OCI-LY3 (cell line): Measurements from ENCODE around the gene NDUFA7.

Experiments used
- H2AFZ ChIP-seq: fragments of 200-600, 300-600 bp; shearing (Covaris generic); 2 replicates; pipeline ENCODE4 v1.6.0; 2014; ENCODE audit warnings: antibody characterized with exemption, low read depth, low read length
- H3K27ac ChIP-seq: fragments of 200-600, 300-600 bp; sonication (generic); 2 replicates; pipeline ENCODE4 v1.5.1; 2014; ENCODE audit warnings: mild to moderate bottlenecking, low read length, moderate library complexity, mixed read lengths
- H3K27me3 ChIP-seq: fragments of 200-600, 300-600 bp; sonication (generic); 2 replicates; pipeline ENCODE4 v1.6.1; 2014; ENCODE audit warnings: low read depth, low read length, mixed read lengths
- H3K36me3 ChIP-seq: fragments of 200-600, 300-600 bp; sonication (generic); replicated peaks from 2 replicates; pipeline ENCODE3; 2014; ENCODE audit warnings: low read depth, low read length, mixed read lengths
- H3K4me1 ChIP-seq: fragments of 300-600, 200-600 bp; sonication (generic); 2 replicates; pipeline ENCODE4 v1.6.1; 2014; ENCODE audit warnings: low read length, mixed read lengths
- H3K4me2 ChIP-seq: fragments of 200-600, 300-600 bp; sonication (generic); 2 replicates; pipeline ENCODE4 v1.6.1; 2014; ENCODE audit warnings: low read length, mixed read lengths
- H3K4me3 ChIP-seq: fragments of 300-600, 200-600 bp; sonication (generic); 2 replicates; pipeline ENCODE4 v1.5.1; 2014; ENCODE audit warnings: antibody characterized with exemption, mild to moderate bottlenecking, low read length, moderate library complexity
- H3K79me2 ChIP-seq: fragments of 300-600, 200-600 bp; shearing (Covaris generic); 2 replicates; pipeline ENCODE4 v1.6.1; 2014; ENCODE audit warnings: mild to moderate bottlenecking, low read length, mixed read lengths
- H3K9ac ChIP-seq: fragments of 300-600, 200-600 bp; shearing (Covaris generic); 2 replicates; pipeline ENCODE4 v1.6.0; 2014; ENCODE audit warnings: mild to moderate bottlenecking, low read length, moderate library complexity
- H3K9me3 ChIP-seq: fragments of 200-600, 300-600 bp; shearing (Covaris generic); 2 replicates; pipeline ENCODE4 v1.6.1; 2014; ENCODE audit warnings: low read length, mixed read lengths; ENCODE audit not compliant: insufficient read depth
- H4K20me1 ChIP-seq: fragments of 200-600, 300-600 bp; sonication (generic); 2 replicates; pipeline ENCODE4 v1.6.1; 2016; ENCODE audit warnings: low read length, mixed read lengths; ENCODE audit not compliant: insufficient read depth
- CTCF ChIP-seq: fragments of 200-600, 300-600 bp; sonication (generic); IDR thresholded peaks from 2 replicates; pipeline ENCODE4 v1.5.1; 2014; ENCODE audit warnings: antibody characterized with exemption, low read length, low read depth
- EZH2phosphoT487 ChIP-seq: fragments of 200-600 bp; shearing (Covaris generic); IDR thresholded peaks from 2 replicates; pipeline ENCODE4 v1.6.1; 2018; ENCODE audit warnings: antibody characterized with exemption, mixed run types, low read depth

The NDUFA7 gene

GRCh38 chr19:8366961-8367326, 45.8 kb upstream of the NDUFA7 start:
- H3K4me3 ChIP-seq = no peak overlapping the region
- no peak overlapping the region for H3K9ac ChIP-seq
- H3K27me3 ChIP-seq = no peaks in the 10 kb centered on the region
- no peaks in the 10 kb centered on the region for H4K20me1 ChIP-seq
- H3K36me3 ChIP-seq = no peaks in the 10 kb centered on the region
- H3K79me2 ChIP-seq = no peaks in the 10 kb centered on the region
- no peak overlapping the region for H3K4me2 ChIP-seq
- H3K27ac ChIP-seq = no peak overlapping the region
- H3K9me3 ChIP-seq = no peaks in the 10 kb centered on the region
- TF ChIP-seq CTCF (no peak), EZH2phosphoT487 (no peak)
- no peaks in the 10 kb centered on the region for H3K4me1 ChIP-seq
- no peak overlapping the region for H2AFZ ChIP-seq

- Histone ChIP-seq H3K27me3 (no peaks in the 10 kb centered on the region), H3K27ac (no peak overlapping the region), H3K9ac (no peak overlapping the region), H3K9me3 (no peaks in the 10 kb centered on the region), H3K4me1 (no peaks in the 10 kb centered on the region), H3K4me2 (no peak overlapping the region), H3K4me3 (no peak overlapping the region), H4K20me1 (no peaks in the 10 kb centered on the region), H2AFZ (no peak overlapping the region), H3K36me3 (no peaks in the 10 kb centered on the region), H3K79me2 (no peaks in the 10 kb centered on the region)
- TF ChIP-seq CTCF = no peak
- TF ChIP-seq EZH2phosphoT487 = no peak
Observed at GRCh38 chr19:8366121-8366581, 45.0 kb upstream of the NDUFA7 start.

- no peaks in the 10 kb centered on the region for H4K20me1 ChIP-seq
- no peak within 1 kb of the TSS for H3K9ac ChIP-seq
- H3K79me2 ChIP-seq = no peaks in the 10 kb centered on the region
- no peak within 1 kb of the TSS for H3K4me2 ChIP-seq
- no peak for TF ChIP-seq EZH2phosphoT487
- no peak for TF ChIP-seq CTCF
- no peak within 1 kb of the TSS for H2AFZ ChIP-seq
- no peak within 1 kb of the TSS for H3K27ac ChIP-seq
- no peaks in the 10 kb centered on the region for H3K9me3 ChIP-seq
- H3K27me3 ChIP-seq = no peaks in the 10 kb centered on the region
- H3K4me1 ChIP-seq = no peaks in the 10 kb centered on the region
- H3K36me3 ChIP-seq = no peaks in the 10 kb centered on the region
- H3K4me3 ChIP-seq = no peak within 1 kb of the TSS
Observed at GRCh38 chr19:8363803-8364771, 42.9 kb upstream of the NDUFA7 start, which contains the start of gene ANGPTL4. Gene ANGPTL4, plus strand, starts transcription at chr19:8364155. Its CDS starts 167 bp downstream, at chr19:8364322.

- H3K4me1 ChIP-seq = no peaks in the 10 kb centered on the region
- no peak overlapping the region for H2AFZ ChIP-seq
- H3K27ac ChIP-seq = no peak overlapping the region
- H3K27me3 ChIP-seq = no peaks in the 10 kb centered on the region
- no peaks in the 10 kb centered on the region for H3K36me3 ChIP-seq
- no peak overlapping the region for H3K4me2 ChIP-seq
- H3K9me3 ChIP-seq = no peaks in the 10 kb centered on the region
- no peak overlapping the region for H3K4me3 ChIP-seq
- H3K9ac ChIP-seq = no peak overlapping the region
- H3K79me2 ChIP-seq = no peaks in the 10 kb centered on the region
- H4K20me1 ChIP-seq = no peaks in the 10 kb centered on the region
- no peak for TF ChIP-seq CTCF
- no peak for TF ChIP-seq EZH2phosphoT487
Observed at GRCh38 chr19:8361921-8362793, 41.0 kb upstream of the NDUFA7 start.
